Mesenchymal stem cell (in vitro differentiated cells and primary cell): ENCODE measurements around the gene PPP2R5B.

Experiments
- DNase-seq: peaks from one replicate; pipeline ENCODE4 v3.0.0-alpha.2; 2013
- H2AFZ ChIP-seq: one replicate; pipeline ENCODE4 v1.6.1; 2013; ENCODE audit warnings: low read depth, mild to moderate bottlenecking, control low read depth, inconsistent platforms, low read length, moderate library complexity
- H2AK5ac ChIP-seq: 2 replicates; pipeline ENCODE4 v1.6.1; 2013; ENCODE audit warnings: low read length, moderate library complexity, mild to moderate bottlenecking, inconsistent platforms; ENCODE audit not compliant: severe bottlenecking
- H2BK120ac ChIP-seq: one replicate; pipeline ENCODE4 v1.6.1; 2013; ENCODE audit warnings: low read depth, mild to moderate bottlenecking, inconsistent platforms, low read length, moderate library complexity
- H2BK12ac ChIP-seq, 2 experiments: one replicate each; pipeline ENCODE4 v1.6.1; 2013; ENCODE audit warnings: inconsistent platforms in 2 of 2, low read length in 2 of 2, mild to moderate bottlenecking in 2 of 2, moderate library complexity in 2 of 2, control low read depth in 1 of 2
- H2BK15ac ChIP-seq: one replicate; pipeline ENCODE4 v1.6.1; 2013; ENCODE audit warnings: mild to moderate bottlenecking, low read depth, inconsistent platforms; ENCODE audit not compliant: poor library complexity, severe bottlenecking
- H2BK5ac ChIP-seq: 2 replicates; pipeline ENCODE4 v1.6.1; 2013; ENCODE audit warnings: low read depth, mild to moderate bottlenecking, low read length, control low read depth, inconsistent platforms; ENCODE audit not compliant: poor library complexity, severe bottlenecking
- H3K14ac ChIP-seq, 2 experiments: one replicate each; pipeline ENCODE4 v1.6.1; 2013; ENCODE audit warnings: inconsistent platforms in 2 of 2, low read length in 2 of 2, control low read depth in 1 of 2, mild to moderate bottlenecking in 1 of 2, moderate library complexity in 1 of 2
- H3K18ac ChIP-seq, 2 experiments: one replicate each; pipeline ENCODE4 v1.6.1; 2013; ENCODE audit warnings: inconsistent platforms in 2 of 2, low read length in 2 of 2, control low read depth in 1 of 2, low read depth in 1 of 2, mild to moderate bottlenecking in 1 of 2
- H3K23ac ChIP-seq, 2 experiments: one replicate each; pipeline ENCODE4 v1.6.1; 2013; ENCODE audit warnings: inconsistent platforms in 2 of 2, low read length in 2 of 2, mild to moderate bottlenecking in 2 of 2, moderate library complexity in 2 of 2, control low read depth in 1 of 2
- H3K27ac ChIP-seq: 2 replicates; pipeline ENCODE4 v1.5.1; 2013; ENCODE audit warnings: mild to moderate bottlenecking, moderate library complexity, low read length, control low read depth, inconsistent platforms; ENCODE audit not compliant: poor library complexity, severe bottlenecking
- H3K27me3 ChIP-seq, 2 experiments: 2 replicates each; pipeline versions ENCODE4 v1.6.1 to v1.7.0; 2013; ENCODE audit warnings: low read length in 2 of 2, mild to moderate bottlenecking in 2 of 2, moderate library complexity in 2 of 2, control low read depth in 1 of 2, inconsistent platforms in 1 of 2; ENCODE audit not compliant: control insufficient read depth in 1 of 2, insufficient read depth in 1 of 2
- H3K36me3 ChIP-seq, 2 experiments: 2 replicates each; pipeline versions ENCODE4 v1.6.1 to v1.7.0; 2013; ENCODE audit warnings: low read length in 2 of 2, control low read depth in 1 of 2, inconsistent platforms in 1 of 2, low read depth in 1 of 2, mild to moderate bottlenecking in 1 of 2; ENCODE audit not compliant: insufficient read depth in 2 of 2, control insufficient read depth in 1 of 2
- H3K4ac ChIP-seq, 2 experiments: one replicate each; pipeline ENCODE4 v1.6.1; 2013; ENCODE audit warnings: inconsistent platforms in 2 of 2, low read length in 2 of 2, mild to moderate bottlenecking in 2 of 2, moderate library complexity in 2 of 2, control low read depth in 1 of 2, low read depth in 1 of 2
- H3K4me1 ChIP-seq: 2 replicates; pipeline ENCODE4 v1.6.1; 2013; ENCODE audit warnings: low read depth, low read length, control low read depth; ENCODE audit not compliant: control insufficient read depth, insufficient read depth
- H3K4me2 ChIP-seq: 2 replicates; pipeline ENCODE4 v1.6.1; 2013; ENCODE audit warnings: low read length, mild to moderate bottlenecking, inconsistent platforms; ENCODE audit not compliant: poor library complexity, severe bottlenecking
- H3K4me3 ChIP-seq, 2 experiments: 2 replicates each; pipeline versions ENCODE4 v1.5.1 to v1.7.0; 2013; ENCODE audit warnings: low read length in 2 of 2, mild to moderate bottlenecking in 2 of 2, control low read depth in 1 of 2, low read depth in 1 of 2; ENCODE audit not compliant: insufficient read depth in 1 of 2
- H3K79me1 ChIP-seq: replicated peaks from 2 replicates; pipeline ENCODE4 v1.6.1; 2013; ENCODE audit warnings: mild to moderate bottlenecking, control low read depth, low read length, inconsistent platforms; ENCODE audit not compliant: poor library complexity, severe bottlenecking
- H3K9ac ChIP-seq: 2 replicates; pipeline ENCODE4 v1.7.0; 2013; ENCODE audit warnings: mild to moderate bottlenecking, low read length, moderate library complexity
- H3K9me3 ChIP-seq: 2 replicates; pipeline ENCODE4 v1.7.0; 2013; ENCODE audit warnings: mild to moderate bottlenecking, low read length; ENCODE audit not compliant: control insufficient read depth
- H4K8ac ChIP-seq: one replicate; pipeline ENCODE4 v1.6.1; 2013; ENCODE audit warnings: inconsistent platforms, mild to moderate bottlenecking, low read length, moderate library complexity
- H4K91ac ChIP-seq: one replicate; pipeline ENCODE4 v1.6.1; 2013; ENCODE audit warnings: mild to moderate bottlenecking, low read length, inconsistent platforms
- WGBS: methylation state at CpG from one replicate; pipeline ENCODE4 v1.1.7; 2013; ENCODE audit warnings: mixed read lengths; 5-methylcytosine and 5-hydroxymethylcytosine counted together

The PPP2R5B gene

DNA sequence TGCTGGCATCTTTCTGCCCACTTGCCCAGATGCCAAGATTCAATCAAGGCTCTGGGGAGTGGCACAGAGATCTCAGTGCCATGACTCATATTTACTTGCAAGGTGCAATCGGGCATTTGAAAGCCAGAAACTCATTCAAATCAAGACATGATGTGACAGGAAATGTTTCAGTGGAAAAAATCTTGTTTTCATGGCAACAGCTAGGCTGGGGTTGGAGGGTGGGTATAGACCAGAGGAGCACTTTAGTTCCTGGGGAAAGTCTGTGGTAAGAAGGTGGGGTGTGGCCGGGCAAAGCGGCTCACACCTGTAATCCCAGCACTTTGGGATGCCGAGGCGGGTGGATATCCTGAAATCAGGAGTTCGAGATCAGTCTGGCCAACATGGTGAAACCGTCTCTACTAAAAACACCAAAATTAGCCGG lies 46.3 kb downstream of the PPP2R5B start:
- H2AFZ ChIP-seq = no peak overlapping the region
- H3K23ac ChIP-seq = no peak overlapping the region
- H3K9me3 ChIP-seq = no peaks in the 10 kb centered on the region
- H4K91ac ChIP-seq = no peak overlapping the region
- H3K4me3 ChIP-seq = no peak overlapping the region
- H3K14ac ChIP-seq = no peak overlapping the region
- 92% methylated on average over 8 of the region's 8 CpGs for WGBS
- H2BK5ac ChIP-seq = no peak overlapping the region
- no peak overlapping the region for H2BK15ac ChIP-seq
- H3K79me1 ChIP-seq = no peaks in the 10 kb centered on the region
- H3K18ac ChIP-seq = no peak overlapping the region
- H3K4ac ChIP-seq = no peak overlapping the region
- no peak overlapping the region for H4K8ac ChIP-seq
- no peak overlapping the region for H2AK5ac ChIP-seq
- H3K36me3 ChIP-seq = no peaks in the 10 kb centered on the region
- no peak overlapping the region for H3K9ac ChIP-seq
- no peak for DNase-seq
- peaks cover 6 to 11% of the 10 kb centered on the region in 2 experiments for H3K27me3 ChIP-seq
- no peak overlapping the region for H2BK12ac ChIP-seq
- no peaks in the 10 kb centered on the region for H3K4me1 ChIP-seq
- H3K27ac ChIP-seq = no peak overlapping the region
- H2BK120ac ChIP-seq = no peak overlapping the region
- H3K4me2 ChIP-seq = no peak overlapping the region

DNA sequence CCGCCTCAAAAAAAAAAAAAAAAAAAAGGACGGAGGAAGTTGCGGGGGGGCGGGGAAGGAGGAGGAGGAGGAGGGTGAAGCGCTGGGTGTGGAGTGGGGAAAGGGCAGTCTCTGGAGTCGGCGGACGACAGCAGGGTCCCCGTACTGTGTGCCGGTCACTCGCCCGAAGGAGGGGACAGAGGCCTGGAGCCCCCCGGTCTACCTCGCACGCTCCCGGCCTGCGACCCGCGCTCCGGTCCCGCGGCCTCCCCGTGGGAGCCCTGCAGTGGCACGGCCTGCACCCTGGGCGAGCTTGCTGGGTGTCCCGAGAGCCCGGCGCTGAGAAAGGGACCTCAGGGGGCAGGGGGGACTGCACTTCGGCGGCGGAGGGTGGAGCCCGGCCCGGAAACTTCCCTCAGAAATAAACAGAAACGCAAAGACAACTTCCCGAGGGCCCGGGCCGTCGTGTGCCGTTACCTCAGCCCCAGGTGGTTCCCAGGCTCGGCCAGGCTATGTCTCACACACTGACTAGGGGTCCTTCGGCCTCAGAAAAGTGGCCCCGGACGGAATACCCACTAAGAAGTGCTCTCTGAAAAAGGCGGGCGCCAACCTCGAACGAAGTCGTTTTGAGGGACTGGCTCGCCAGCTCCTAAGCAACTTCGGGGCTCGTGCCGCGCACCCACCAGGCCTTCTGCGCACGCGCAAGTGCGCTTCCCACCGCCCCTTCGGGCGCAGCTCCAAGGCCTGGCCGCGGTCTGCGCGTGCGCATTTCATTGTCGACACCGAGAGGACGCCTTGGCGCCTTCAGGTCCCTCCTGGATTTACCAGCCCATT lies 47.1 kb downstream of the PPP2R5B start, which contains the start of gene MAJIN:
Gene MAJIN, minus strand, starts transcription at position 688 of the 813 bp plus-strand sequence. CDS start 12,703 bp downstream, outside the sequence.
- Histone ChIP-seq H2BK12ac (no peak within 1 kb of the TSS), H2BK5ac (no peak within 1 kb of the TSS), H4K8ac (peak within 1 kb of the TSS; percentile 17), H2AFZ (peak within 1 kb of the TSS; percentile 39), H2BK15ac (no peak within 1 kb of the TSS), H3K27ac (no peak within 1 kb of the TSS), H3K14ac (no peak within 1 kb of the TSS), H3K9me3 (no peaks in the 10 kb centered on the region), H3K27me3 (peaks cover 6 to 11% of the 10 kb centered on the region in 2 experiments), H3K4me3 (peak within 1 kb of the TSS in 1 of 2 experiments; percentile 66), H4K91ac (no peak within 1 kb of the TSS), H3K4ac (no peak within 1 kb of the TSS), H3K18ac (no peak within 1 kb of the TSS), H2BK120ac (no peak within 1 kb of the TSS), H3K23ac (no peak within 1 kb of the TSS), H3K9ac (peak within 1 kb of the TSS; percentile 30), H3K36me3 (no peaks in the 10 kb centered on the region), H3K79me1 (no peaks in the 10 kb centered on the region), H2AK5ac (no peak within 1 kb of the TSS), H3K4me1 (no peaks in the 10 kb centered on the region), H3K4me2 (no peak within 1 kb of the TSS)
- peak; percentile 10 for DNase-seq
- WGBS = 72% methylated on average over 63 of the region's 69 CpGs

DNA sequence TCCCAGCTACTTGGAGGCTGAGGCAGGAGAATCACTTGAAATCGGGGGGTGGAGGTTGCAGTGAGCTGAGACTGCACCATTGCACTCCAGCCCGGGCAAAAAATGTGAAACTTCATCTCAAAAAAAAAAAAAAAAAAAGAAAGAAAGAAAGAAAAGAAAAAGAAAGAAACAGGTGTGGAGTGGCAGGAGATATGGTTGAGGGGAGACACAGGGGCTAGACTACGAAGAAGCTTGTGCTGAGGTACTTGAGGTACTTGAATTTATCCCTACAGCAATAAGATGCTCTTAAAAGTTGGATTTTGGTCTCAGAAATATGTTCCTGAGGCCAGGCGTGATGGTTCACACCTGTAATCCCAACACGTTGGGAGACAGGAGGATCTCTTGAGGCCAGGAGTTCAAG lies 49.6 kb downstream of the PPP2R5B start:
- H3K4ac ChIP-seq = no peak overlapping the region
- H4K91ac ChIP-seq = no peak overlapping the region
- no peak overlapping the region for H3K4me2 ChIP-seq
- no peak overlapping the region for H2AFZ ChIP-seq
- peaks cover 6 to 16% of the 10 kb centered on the region in 2 experiments for H3K27me3 ChIP-seq
- H4K8ac ChIP-seq = no peak overlapping the region
- no peak overlapping the region for H3K27ac ChIP-seq
- DNase-seq = no peak
- 64% methylated on average over 4 of the region's 5 CpGs for WGBS
- H3K23ac ChIP-seq = no peak overlapping the region
- no peak overlapping the region for H2BK5ac ChIP-seq
- H3K79me1 ChIP-seq = no peaks in the 10 kb centered on the region
- H2BK15ac ChIP-seq = no peak overlapping the region
- H3K4me1 ChIP-seq = no peaks in the 10 kb centered on the region
- H3K18ac ChIP-seq = no peak overlapping the region
- H3K9me3 ChIP-seq = no peaks in the 10 kb centered on the region
- H2AK5ac ChIP-seq = no peak overlapping the region
- H3K4me3 ChIP-seq = no peak overlapping the region
- H3K9ac ChIP-seq = no peak overlapping the region
- H3K14ac ChIP-seq = no peak overlapping the region
- H3K36me3 ChIP-seq = no peaks in the 10 kb centered on the region
- no peak overlapping the region for H2BK120ac ChIP-seq
- H2BK12ac ChIP-seq = no peak overlapping the region

DNA sequence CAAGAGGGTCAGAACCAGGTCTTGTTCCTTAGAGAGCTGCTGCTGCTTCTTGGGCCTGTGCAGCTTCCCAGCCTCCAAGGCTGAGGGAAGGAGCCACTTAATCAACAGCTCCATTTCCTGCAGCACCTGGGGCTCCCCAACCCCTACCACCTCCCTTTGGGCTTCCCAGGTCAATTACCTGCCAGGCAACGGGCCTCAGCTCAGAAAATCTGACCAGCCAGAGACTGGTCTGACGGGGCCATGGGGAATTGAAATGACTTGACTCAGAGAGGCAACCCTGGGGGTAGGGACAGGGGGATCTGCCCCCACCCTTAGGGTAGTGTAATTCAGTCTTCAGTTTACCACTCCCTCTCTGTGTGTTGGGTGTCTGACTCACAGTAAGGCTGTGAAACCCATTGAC lies 52.2 kb downstream of the PPP2R5B start:
- H3K14ac ChIP-seq = no peak overlapping the region
- H2AFZ ChIP-seq = no peak overlapping the region
- no peak overlapping the region for H3K9ac ChIP-seq
- no peak overlapping the region for H4K8ac ChIP-seq
- H4K91ac ChIP-seq = no peak overlapping the region
- 90% methylated on average over 2 of the region's 2 CpGs for WGBS
- no peak overlapping the region for H3K23ac ChIP-seq
- no peak overlapping the region for H3K4me2 ChIP-seq
- H2BK120ac ChIP-seq = no peak overlapping the region
- H3K36me3 ChIP-seq = no peaks in the 10 kb centered on the region
- H3K4me3 ChIP-seq = no peak overlapping the region
- no peak overlapping the region for H3K27ac ChIP-seq
- no peak overlapping the region for H3K4ac ChIP-seq
- H3K4me1 ChIP-seq = no peaks in the 10 kb centered on the region
- H3K79me1 ChIP-seq = no peaks in the 10 kb centered on the region
- peaks cover 6 to 15% of the 10 kb centered on the region in 2 experiments for H3K27me3 ChIP-seq
- no peak overlapping the region for H2BK12ac ChIP-seq
- no peak for DNase-seq
- no peak overlapping the region for H3K18ac ChIP-seq
- H2BK5ac ChIP-seq = no peak overlapping the region
- H2AK5ac ChIP-seq = no peak overlapping the region
- H3K9me3 ChIP-seq = no peaks in the 10 kb centered on the region
- no peak overlapping the region for H2BK15ac ChIP-seq
